ENCODE data around the gene RNU1-2. TPM values are rescaled to one million over a fixed set of nuclear protein-coding genes. Genes with fewer than 3 reads are reported as not detected.
"Not testable (repeated sequence)": the region's sequence is repeated elsewhere in the genome, so short reads cannot be mapped to it uniquely, and the experiment has no call there.

The RNU1-2 gene
- total RNA-seq, 1 donor from 2014 or later, result 3,042 TPM

- not testable (repeated sequence) for H3K4me3 Mint-ChIP-seq; H3K27ac Mint-ChIP-seq (ENCODE audit: unreplicated experiment); DNase-seq (ENCODE audit: low read depth, low spot score); H3K27me3 Mint-ChIP-seq (ENCODE audit: low read depth); H3K9me3 Mint-ChIP-seq; H3K36me3 Mint-ChIP-seq (ENCODE audit: low read depth)
- H3K4me1 Mint-ChIP-seq, result peaks cover 19% of the 10 kb centered on the region
Measured at GRCh38 chr1:16931206-16931934, 35.6 kb downstream of the RNU1-2 start.

- H3K36me3 Mint-ChIP-seq (ENCODE audit: low read depth); H3K27me3 Mint-ChIP-seq (ENCODE audit: low read depth); H3K4me1 Mint-ChIP-seq; H3K27ac Mint-ChIP-seq (ENCODE audit: unreplicated experiment); H3K9me3 Mint-ChIP-seq; H3K4me3 Mint-ChIP-seq; DNase-seq (ENCODE audit: low read depth, low spot score): not testable (repeated sequence)
Measured at GRCh38 chr1:16933945-16934344, 38.2 kb downstream of the RNU1-2 start.

GRCh38 chr1:16936580-16936979, 40.8 kb downstream of the RNU1-2 start:
- H3K4me3 Mint-ChIP-seq; H3K9me3 Mint-ChIP-seq; DNase-seq (ENCODE audit: low read depth, low spot score); H3K27ac Mint-ChIP-seq (ENCODE audit: unreplicated experiment); H3K27me3 Mint-ChIP-seq (ENCODE audit: low read depth); H3K36me3 Mint-ChIP-seq (ENCODE audit: low read depth); H3K4me1 Mint-ChIP-seq: not testable (repeated sequence)

DNA sequence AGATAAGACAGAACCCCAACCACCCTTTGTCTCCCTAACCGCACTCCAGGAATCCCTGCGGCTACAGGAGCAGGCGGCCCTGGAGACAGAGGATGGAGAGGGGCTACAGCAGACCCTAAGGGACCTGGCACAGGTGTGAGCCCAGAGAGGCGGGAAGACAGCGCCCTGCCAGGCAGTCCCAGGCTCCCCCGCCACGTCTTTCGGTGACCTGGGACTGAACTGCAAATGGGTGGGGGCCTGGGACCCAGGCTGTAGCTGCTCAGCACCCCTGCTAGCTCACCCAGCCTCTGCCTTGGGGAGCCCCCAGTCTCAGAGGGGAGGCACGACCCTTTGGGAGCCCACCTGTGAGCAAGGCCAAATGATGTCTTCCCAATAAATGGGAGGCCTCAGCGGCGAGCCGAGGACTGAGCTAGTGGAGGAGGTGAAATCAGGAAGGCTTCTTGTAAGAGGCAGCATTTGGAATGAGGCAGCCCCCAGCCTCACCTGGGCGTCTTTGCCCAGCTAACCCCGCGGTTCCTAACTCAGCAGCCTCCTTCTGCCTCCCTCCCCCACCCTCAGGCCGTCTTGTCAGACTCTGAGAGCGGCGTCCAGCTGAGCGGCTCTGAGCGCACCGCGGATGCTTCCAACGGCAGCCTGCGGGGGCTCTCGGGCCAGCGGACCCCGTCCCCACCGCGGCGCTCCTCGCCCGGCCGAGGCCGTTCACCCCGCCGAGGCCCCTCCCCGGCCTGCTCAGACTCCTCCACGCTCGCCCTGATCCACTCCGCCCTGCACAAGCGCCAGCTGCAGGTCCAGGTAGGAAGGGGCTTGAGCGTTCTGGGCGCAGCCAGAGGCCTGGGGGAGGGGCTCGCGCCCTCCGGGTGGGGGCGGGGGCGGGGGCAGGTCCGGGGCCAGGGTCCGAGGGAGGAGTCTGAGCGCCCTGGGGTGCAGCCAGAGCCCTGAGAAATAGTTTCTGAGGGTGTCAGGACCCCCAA, 42.9 kb downstream of the RNU1-2 start:
- no peaks in the 10 kb centered on the region for H3K27me3 Mint-ChIP-seq (ENCODE audit: low read depth)
- no peak overlapping the region for H3K4me3 Mint-ChIP-seq
- peaks cover 3% of the 10 kb centered on the region for H3K36me3 Mint-ChIP-seq (ENCODE audit: low read depth)
- TF ChIP-seq, protein P1, sequence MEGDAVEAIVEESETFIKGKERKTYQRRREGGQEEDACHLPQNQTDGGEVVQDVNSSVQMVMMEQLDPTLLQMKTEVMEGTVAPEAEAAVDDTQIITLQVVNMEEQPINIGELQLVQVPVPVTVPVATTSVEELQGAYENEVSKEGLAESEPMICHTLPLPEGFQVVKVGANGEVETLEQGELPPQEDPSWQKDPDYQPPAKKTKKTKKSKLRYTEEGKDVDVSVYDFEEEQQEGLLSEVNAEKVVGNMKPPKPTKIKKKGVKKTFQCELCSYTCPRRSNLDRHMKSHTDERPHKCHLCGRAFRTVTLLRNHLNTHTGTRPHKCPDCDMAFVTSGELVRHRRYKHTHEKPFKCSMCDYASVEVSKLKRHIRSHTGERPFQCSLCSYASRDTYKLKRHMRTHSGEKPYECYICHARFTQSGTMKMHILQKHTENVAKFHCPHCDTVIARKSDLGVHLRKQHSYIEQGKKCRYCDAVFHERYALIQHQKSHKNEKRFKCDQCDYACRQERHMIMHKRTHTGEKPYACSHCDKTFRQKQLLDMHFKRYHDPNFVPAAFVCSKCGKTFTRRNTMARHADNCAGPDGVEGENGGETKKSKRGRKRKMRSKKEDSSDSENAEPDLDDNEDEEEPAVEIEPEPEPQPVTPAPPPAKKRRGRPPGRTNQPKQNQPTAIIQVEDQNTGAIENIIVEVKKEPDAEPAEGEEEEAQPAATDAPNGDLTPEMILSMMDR (conservative IDR thresholded peaks at IDR 0.05), result no peak
- no peaks in the 10 kb centered on the region for H3K9me3 Mint-ChIP-seq
- no peaks in the 10 kb centered on the region for H3K4me1 Mint-ChIP-seq
- DNase-seq (ENCODE audit: low read depth, low spot score), result no peak
- H3K27ac Mint-ChIP-seq (ENCODE audit: unreplicated experiment), result no peak overlapping the region

- H3K4me1 Mint-ChIP-seq; H3K9me3 Mint-ChIP-seq; H3K4me3 Mint-ChIP-seq; H3K27me3 Mint-ChIP-seq (ENCODE audit: low read depth); DNase-seq (ENCODE audit: low read depth, low spot score); H3K36me3 Mint-ChIP-seq (ENCODE audit: low read depth); H3K27ac Mint-ChIP-seq (ENCODE audit: unreplicated experiment): not testable (repeated sequence)
Measured at GRCh38 chr1:16939386-16940180, 43.8 kb downstream of the RNU1-2 start.

- no peaks in the 10 kb centered on the region for H3K9me3 Mint-ChIP-seq
- TF ChIP-seq, protein P1 (conservative IDR thresholded peaks at IDR 0.05), result no peak
- no peaks in the 10 kb centered on the region for H3K4me1 Mint-ChIP-seq
- H3K27me3 Mint-ChIP-seq (ENCODE audit: low read depth), result no peaks in the 10 kb centered on the region
- DNase-seq (ENCODE audit: low read depth, low spot score), result no peak
- H3K27ac Mint-ChIP-seq (ENCODE audit: unreplicated experiment), result no peak overlapping the region
- H3K36me3 Mint-ChIP-seq (ENCODE audit: low read depth), result peaks cover 3% of the 10 kb centered on the region
- H3K4me3 Mint-ChIP-seq, result no peak overlapping the region
Measured at GRCh38 chr1:16944038-16944437, 48.3 kb downstream of the RNU1-2 start.

- not testable (repeated sequence) for H3K27me3 Mint-ChIP-seq (ENCODE audit: low read depth); H3K4me3 Mint-ChIP-seq; H3K27ac Mint-ChIP-seq (ENCODE audit: unreplicated experiment); H3K4me1 Mint-ChIP-seq; DNase-seq (ENCODE audit: low read depth, low spot score); H3K36me3 Mint-ChIP-seq (ENCODE audit: low read depth); H3K9me3 Mint-ChIP-seq
Measured at GRCh38 chr1:16945512-16945911, 49.7 kb downstream of the RNU1-2 start.

Small RNA genes lying within 50 kb of the gene (microRNA-seq; reads per million reads assigned to microRNA genes)
- not detected for gene MIR3675

Other genes starting within 250 kb of the RNU1-2 start
- 2,478 and 3,042 TPM in 2 replicates for gene RNU1-3, start 229.0 kb upstream of the RNU1-2 start, total RNA-seq
- 2,478 and 3,042 TPM in 2 replicates for gene RNU1-4, start 155.5 kb upstream of the RNU1-2 start, total RNA-seq
- gene CROCC, start 26.0 kb downstream of the RNU1-2 start, total RNA-seq, result 52.6 and 54.1 TPM in 2 replicates
- 81.6 and 83.4 TPM in 2 replicates for gene MFAP2, start 84.6 kb downstream of the RNU1-2 start, total RNA-seq
- gene ATP13A2, start 115.9 kb downstream of the RNU1-2 start, total RNA-seq, result 53.9 and 59.0 TPM in 2 replicates
- gene SDHB, start 158.1 kb downstream of the RNU1-2 start, total RNA-seq, result 47.2 and 58.6 TPM in 2 replicates
- gene PADI2, start 223.5 kb downstream of the RNU1-2 start, total RNA-seq, result 0.16 and 0.20 TPM in 2 replicates

Data from neural crest cell (in vitro differentiated cells).